ENCODE measurements around the gene SYT4. TPM values are rescaled to one million over a fixed set of nuclear protein-coding genes. Genes with fewer than 3 reads are reported as not detected.

The SYT4 gene
- polyA plus RNA-seq, 1 of the 3 experiments (the other 2 are of a cell fraction): 0.44 TPM

GRCh38 chr18:43312891-43313290 lies 35.6 kb upstream of the SYT4 start (continued):
- TF ChIP-seq FOSL2 (IDR thresholded peaks at IDR 0.05; ENCODE audit: borderline replicate concordance, low read depth) (no peak), FOXM1 (IDR thresholded peaks at IDR 0.05; ENCODE audit: low read depth) (no peak), ZBTB33 (IDR thresholded peaks at IDR 0.05; ENCODE audit: borderline replicate concordance, low read depth) (no peak)

- H3K27ac ChIP-seq (ENCODE audit: low read depth in 2 of 2, low read length in 1 of 2): no peak overlapping the region
- no peaks in the 10 kb centered on the region for H3K9me2 ChIP-seq
- H3K79me2 ChIP-seq (ENCODE audit: insufficient read depth): no peaks in the 10 kb centered on the region
- H3F3A ChIP-seq (replicated peaks; ENCODE audit: insufficient read depth): no peaks in the 10 kb centered on the region
- no peak overlapping the region for H3K9ac ChIP-seq
- POLR2A ChIA-PET: no interaction called here
- no peak overlapping the region for H3K4me2 ChIP-seq
- H3K36me3 ChIP-seq (replicated peaks in 1 of 2; ENCODE audit: control insufficient read depth in 1 of 2, insufficient read depth in 2 of 2, low read length in 1 of 2): no peaks in the 10 kb centered on the region
- TF ChIP-seq ELF1 (IDR thresholded peaks at IDR 0.05) (no peak), GATA2 (CRISPR knock-in tag; IDR thresholded peaks at IDR 0.05) (0 out of 2 replicates have a peak, but pooled peaks have one; percentile 12)
- H3K27me3 ChIP-seq (ENCODE audit: insufficient read depth): no peaks in the 10 kb centered on the region
- H3K4me3 ChIP-seq (ENCODE audit: low read depth in 2 of 2, low read length in 1 of 2): no peak overlapping the region
- no peaks in the 10 kb centered on the region for H3K9me3 ChIP-seq
- 33% methylated on average over 1 of the region's 1 CpG for WGBS (ENCODE audit: low lambda C conversion rate)
- no peaks in the 10 kb centered on the region; a peak in 1 of 4 replicates for H3K4me1 ChIP-seq (ENCODE audit: control insufficient read depth in 1 of 2, insufficient read depth in 2 of 2, low read depth in 1 of 2, low read length in 1 of 2)
- no peaks in the 10 kb centered on the region for H4K20me1 ChIP-seq (ENCODE audit: insufficient read depth)
- CTCF ChIA-PET: no interaction called here
- H2AFZ ChIP-seq (ENCODE audit: low read depth): no peak overlapping the region
- no peak for DNase-seq
Measured at GRCh38 chr18:43310239-43310638, 32.9 kb upstream of the SYT4 start.

GRCh38 chr18:43303376-43303775 lies 26.1 kb upstream of the SYT4 start:
- no peaks in the 10 kb centered on the region for H4K20me1 ChIP-seq (ENCODE audit: insufficient read depth)
- no peaks in the 10 kb centered on the region for H3K9me2 ChIP-seq
- no peaks in the 10 kb centered on the region for H3K27me3 ChIP-seq (ENCODE audit: insufficient read depth)
- DNase-seq: no peak
- ChIA-PET POLR2A (no interaction called here), CTCF (no interaction called here)
- H3F3A ChIP-seq (replicated peaks; ENCODE audit: insufficient read depth): no peaks in the 10 kb centered on the region
- H2AFZ ChIP-seq (ENCODE audit: low read depth): no peak overlapping the region
- H3K27ac ChIP-seq (ENCODE audit: low read depth in 2 of 2, low read length in 1 of 2): no peak overlapping the region
- no peaks in the 10 kb centered on the region; a peak in 1 of 4 replicates for H3K4me1 ChIP-seq (ENCODE audit: control insufficient read depth in 1 of 2, insufficient read depth in 2 of 2, low read depth in 1 of 2, low read length in 1 of 2)
- no peaks in the 10 kb centered on the region for H3K9me3 ChIP-seq
- no peak overlapping the region for H3K9ac ChIP-seq
- no peak overlapping the region for H3K4me3 ChIP-seq (ENCODE audit: low read depth in 2 of 2, low read length in 1 of 2)
- H3K36me3 ChIP-seq (replicated peaks in 1 of 2; ENCODE audit: control insufficient read depth in 1 of 2, insufficient read depth in 2 of 2, low read length in 1 of 2): no peaks in the 10 kb centered on the region
- H3K79me2 ChIP-seq (ENCODE audit: insufficient read depth): no peaks in the 10 kb centered on the region
- WGBS (ENCODE audit: low lambda C conversion rate): 16% methylated on average over 2 of the region's 2 CpGs
- no peak overlapping the region for H3K4me2 ChIP-seq
- TF ChIP-seq MAX (IDR thresholded peaks at IDR 0.05; ENCODE audit: low read depth): no peak
- no peak for TF ChIP-seq ELF1 (IDR thresholded peaks at IDR 0.05)
- no peak for TF ChIP-seq TAF1 (IDR thresholded peaks at IDR 0.05; ENCODE audit: borderline replicate concordance, low read depth, low read length)
- TF ChIP-seq TCF12 (IDR thresholded peaks at IDR 0.05): no peak
- TF ChIP-seq IRF3 (IDR thresholded peaks at IDR 0.05; ENCODE audit: low read depth, low read length): no peak
- TF ChIP-seq FOXJ3 (CRISPR knock-in tag; IDR thresholded peaks at IDR 0.05): no peak
- no peak for TF ChIP-seq REST (IDR thresholded peaks at IDR 0.05; ENCODE audit: low read depth, low read length)
- no peak for TF ChIP-seq FOSL2 (IDR thresholded peaks at IDR 0.05; ENCODE audit: borderline replicate concordance, low read depth)
- TF ChIP-seq MXI1 (IDR thresholded peaks at IDR 0.05; ENCODE audit: low read depth, low read length): no peak
- TF ChIP-seq RXRA (IDR thresholded peaks at IDR 0.05; ENCODE audit: borderline replicate concordance, low read depth): no peak
- no peak for TF ChIP-seq GABPA (IDR thresholded peaks at IDR 0.05; ENCODE audit: low read depth)
- no peak for TF ChIP-seq RFX5 (IDR thresholded peaks at IDR 0.05; ENCODE audit: low read length)
- no peak for TF ChIP-seq POLR2AphosphoS5 (IDR thresholded peaks at IDR 0.05; ENCODE audit: low read depth, low read length)
- no peak for TF ChIP-seq PBX3 (IDR thresholded peaks at IDR 0.05)
- no peak for TF ChIP-seq USF2 (IDR thresholded peaks at IDR 0.05; ENCODE audit: borderline replicate concordance, low read depth, low read length)

Measured in SK-N-SH (cell line).